Thymus (tissue), 11 donors: ENCODE data around the gene GAS2L1. TPM values are rescaled to one million over a fixed set of nuclear protein-coding genes. Genes with fewer than 3 reads are reported as not detected.
"Not testable (repeated sequence)": the region's sequence is repeated elsewhere in the genome, so short reads cannot be mapped to it uniquely, and the experiment has no call there.

Experiments used
- DNase-seq, 9 donors: peaks; one replicate each; pipeline ENCODE4 v3.0.0-alpha.2; 2013; ENCODE audit warnings: low spot score in 9 of 9, low read depth in 6 of 9, missing footprints in 1 of 9
- H3K27ac ChIP-seq, 2 donors: one replicate each; pipeline ENCODE4 v1.5.1; 2013; ENCODE audit warnings: control low read depth in 1 of 2, low read depth in 1 of 2, low read length in 1 of 2, mild to moderate bottlenecking in 1 of 2, moderate library complexity in 1 of 2
- H3K27me3 ChIP-seq, 2 donors: one replicate each; pipeline ENCODE4 v1.5.1; 2013; ENCODE audit warnings: low read length in 1 of 2; ENCODE audit not compliant: control insufficient read depth in 2 of 2, insufficient read depth in 1 of 2
- H3K36me3 ChIP-seq, 2 donors: one replicate each; pipeline ENCODE4 v1.5.1; 2013; ENCODE audit warnings: low read length in 1 of 2, mild to moderate bottlenecking in 1 of 2, moderate library complexity in 1 of 2; ENCODE audit not compliant: control insufficient read depth in 2 of 2, insufficient read depth in 2 of 2
- H3K4me1 ChIP-seq, 2 donors: one replicate each; pipeline ENCODE4 v1.5.1; 2013; ENCODE audit warnings: low read length in 2 of 2; ENCODE audit not compliant: control insufficient read depth in 2 of 2, insufficient read depth in 2 of 2
- H3K4me3 ChIP-seq, 2 donors: one replicate each; pipeline ENCODE4 v1.5.1; 2013; ENCODE audit warnings: low read length in 2 of 2, control low read depth in 1 of 2, mild to moderate bottlenecking in 1 of 2
- H3K9me3 ChIP-seq, 2 donors: one replicate each; pipeline ENCODE4 v1.5.1; 2013; ENCODE audit warnings: low read length in 1 of 2, mild to moderate bottlenecking in 1 of 2; ENCODE audit not compliant: control insufficient read depth in 2 of 2, insufficient read depth in 1 of 2
- WGBS: extraction: QIAGEN DNeasy Blood & Tissue Kit; methylation state at CpG from one replicate; pipeline ENCODE4 v1.1.7; 2013; 5-methylcytosine and 5-hydroxymethylcytosine counted together
- polyA plus RNA-seq: library from polyadenylated mRNA; stranded (reverse); fragments of 200-250 nt; gene quantifications from one replicate; pipeline ENCODE4 v1.2.3, GENCODE V29; 2013
- total RNA-seq: library from RNA; stranded (reverse); fragments of 120-200 nt; gene quantifications from one replicate; pipeline ENCODE4 v1.2.4, GENCODE V29; 2013
- donor health status: healthy.

Gene GAS2L1
- total and polyA plus RNA-seq, 2 donors, result 0.80 to 6.0 TPM

- DNase-seq, result no peak
- H3K4me3 ChIP-seq, result no peak overlapping the region
- no peak overlapping the region for H3K27ac ChIP-seq
- H3K27me3 ChIP-seq, result no peaks in the 10 kb centered on the region
- H3K36me3 ChIP-seq, result peaks cover 79 to 92% of the 10 kb centered on the region in 2 donors
- no peaks in the 10 kb centered on the region for H3K4me1 ChIP-seq
- H3K9me3 ChIP-seq, result no peaks in the 10 kb centered on the region
- 95% methylated on average over 2 of the region's 2 CpGs for WGBS
Measured at GRCh38 chr22:29341849-29342127, 35.3 kb downstream of the GAS2L1 start.

DNA sequence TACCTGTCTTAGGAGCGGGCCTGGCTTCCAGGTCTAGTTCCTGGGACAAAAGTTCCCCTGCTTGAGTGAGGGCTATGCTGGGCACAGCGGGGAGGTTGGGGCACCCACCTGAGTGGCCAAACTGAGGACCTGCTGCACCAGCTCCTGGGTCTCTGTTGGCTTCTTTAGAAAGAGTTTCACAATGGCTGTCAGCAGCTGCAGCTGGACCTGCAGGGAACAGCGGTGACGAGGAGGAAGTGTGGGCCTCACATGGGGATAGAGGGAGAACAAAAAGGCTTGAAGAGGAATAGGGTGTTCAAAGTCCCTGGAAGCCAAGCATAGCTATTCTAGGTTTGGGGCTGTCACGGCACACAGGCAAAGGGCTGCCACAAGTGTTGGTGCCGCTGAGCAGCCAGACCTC is 35.7 kb downstream of the GAS2L1 start:
- no peak overlapping the region for H3K27ac ChIP-seq

GRCh38 chr22:29342577-29343312 is 36.3 kb downstream of the GAS2L1 start:
- Histone ChIP-seq H3K4me3 (no peak overlapping the region), H3K36me3 (peaks cover 79 to 92% of the 10 kb centered on the region in 2 donors), H3K27me3 (no peaks in the 10 kb centered on the region), H3K27ac (no peak overlapping the region), H3K4me1 (no peaks in the 10 kb centered on the region), H3K9me3 (no peaks in the 10 kb centered on the region)
- 95% methylated on average over 10 of the region's 10 CpGs for WGBS
- DNase-seq, result no peak

More for the DNA sequence above, 35.7 kb downstream of the GAS2L1 start:
- 94% methylated on average over 6 of the region's 6 CpGs for WGBS
- H3K4me3 ChIP-seq, result no peak overlapping the region
- H3K27me3 ChIP-seq, result no peaks in the 10 kb centered on the region
- no peaks in the 10 kb centered on the region for H3K9me3 ChIP-seq
- no peak for DNase-seq
- peaks cover 79 to 92% of the 10 kb centered on the region in 2 donors for H3K36me3 ChIP-seq
- no peaks in the 10 kb centered on the region for H3K4me1 ChIP-seq

DNA sequence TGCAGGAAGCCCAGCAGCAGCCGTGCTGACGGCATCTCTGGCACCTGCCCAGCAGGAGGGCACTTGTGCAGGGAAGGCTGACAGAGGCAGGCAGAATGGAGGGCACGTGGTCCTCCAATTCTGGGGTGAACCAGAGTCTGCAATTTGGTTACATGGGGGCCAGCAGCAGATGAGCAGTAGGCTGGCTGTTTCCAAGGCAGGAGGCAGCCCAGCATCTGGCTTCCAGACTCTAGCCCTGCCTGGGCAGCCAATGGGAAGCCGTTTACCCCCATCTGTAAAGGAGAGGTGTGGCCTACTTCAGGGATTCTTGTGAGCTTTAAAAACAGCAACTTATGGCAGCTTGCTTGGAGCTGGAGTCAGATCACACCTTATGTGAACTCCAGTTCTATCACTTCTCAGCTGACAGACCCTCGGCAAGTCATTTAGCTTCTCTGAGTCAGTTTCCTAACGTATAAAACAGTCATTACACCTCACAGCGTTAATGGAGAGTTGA is 36.9 kb downstream of the GAS2L1 start:
- H3K27ac ChIP-seq, result no peak overlapping the region
- no peaks in the 10 kb centered on the region for H3K9me3 ChIP-seq
- no peaks in the 10 kb centered on the region for H3K4me1 ChIP-seq
- 91% methylated on average over 7 of the region's 7 CpGs for WGBS
- peaks cover 79 to 92% of the 10 kb centered on the region in 2 donors for H3K36me3 ChIP-seq
- DNase-seq, result no peak
- no peaks in the 10 kb centered on the region for H3K27me3 ChIP-seq
- no peak overlapping the region for H3K4me3 ChIP-seq

DNA sequence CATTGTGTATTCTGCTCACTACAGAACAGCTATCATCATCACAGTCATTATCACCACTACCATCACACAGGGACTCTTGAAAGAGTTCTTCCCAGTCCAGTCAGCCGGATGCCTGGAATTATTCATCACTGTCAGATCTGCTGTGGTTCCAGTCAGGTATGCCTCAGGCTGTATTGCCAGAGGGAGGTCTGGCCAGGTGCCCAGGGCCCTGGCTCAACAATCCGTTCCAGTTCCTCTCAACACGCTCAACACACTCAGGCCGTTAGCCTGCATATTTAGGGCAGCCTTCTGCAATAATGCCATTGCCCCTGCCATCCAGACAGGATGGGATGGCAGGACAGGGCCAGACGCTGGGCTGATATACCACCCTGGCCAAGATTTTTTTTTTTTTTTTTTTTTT is 37.7 kb downstream of the GAS2L1 start:
- Histone ChIP-seq H3K27me3 (no peaks in the 10 kb centered on the region), H3K36me3 (peaks cover 79 to 91% of the 10 kb centered on the region in 2 donors), H3K4me3 (no peak overlapping the region), H3K4me1 (no peaks in the 10 kb centered on the region), H3K9me3 (no peaks in the 10 kb centered on the region), H3K27ac (no peak overlapping the region)
- DNase-seq, result peak in 2 of 9 donors; percentile 8 to 22
- 96% methylated on average over 5 of the region's 5 CpGs for WGBS

DNA sequence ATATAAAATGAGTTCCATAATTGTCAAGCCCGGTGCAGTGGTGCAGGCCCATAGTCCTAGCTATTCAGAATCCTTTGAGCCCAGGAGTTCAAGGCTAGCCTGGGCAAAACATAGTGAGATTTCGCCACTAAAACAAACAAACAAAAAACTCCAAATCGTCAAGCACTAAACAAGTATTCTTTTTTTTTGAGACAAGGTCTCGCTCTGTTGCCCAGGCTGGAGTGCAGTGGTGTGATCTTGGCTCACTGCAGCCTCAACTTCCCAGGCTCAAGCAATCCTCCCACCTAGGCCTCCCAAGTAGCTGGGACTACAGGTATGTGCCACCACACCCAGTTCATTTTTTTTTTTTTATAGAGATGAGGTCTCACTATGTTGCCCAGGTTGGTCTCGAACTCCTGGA is 38.4 kb downstream of the GAS2L1 start:
- WGBS, result 91% methylated on average over 5 of the region's 5 CpGs
- H3K4me1 ChIP-seq, H3K27ac ChIP-seq, H3K4me3 ChIP-seq, H3K27me3 ChIP-seq, H3K9me3 ChIP-seq, DNase-seq: not testable (repeated sequence)
- H3K36me3 ChIP-seq, result peaks cover 76 to 91% of the 10 kb centered on the region in 2 donors

DNA sequence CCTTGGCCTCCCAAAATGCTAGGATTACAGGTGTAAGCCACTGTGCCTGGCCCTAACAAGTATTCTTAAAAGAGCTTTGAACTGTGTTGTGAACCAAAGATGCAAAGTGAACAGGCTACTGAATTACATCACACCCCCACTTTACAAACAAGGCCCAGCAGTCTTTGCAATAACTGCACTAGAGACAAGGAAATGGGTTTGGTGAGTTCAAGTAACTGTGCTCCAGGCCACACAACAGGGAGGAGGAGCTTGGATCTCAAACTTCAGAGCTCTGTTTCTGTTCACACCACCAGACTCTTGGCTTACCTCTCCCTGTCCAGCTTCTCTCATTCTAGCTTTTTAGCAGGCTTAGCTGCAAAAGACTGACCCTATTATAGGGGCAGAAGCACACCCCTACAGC is 39.5 kb downstream of the GAS2L1 start:
- Histone ChIP-seq H3K9me3 (no peaks in the 10 kb centered on the region), H3K4me1 (no peaks in the 10 kb centered on the region), H3K36me3 (peaks cover 76 to 91% of the 10 kb centered on the region in 2 donors), H3K27ac (no peak overlapping the region), H3K27me3 (no peaks in the 10 kb centered on the region), H3K4me3 (no peak overlapping the region)
- no peak for DNase-seq

- Histone ChIP-seq H3K4me1 (no peaks in the 10 kb centered on the region), H3K36me3 (peaks cover 76 to 91% of the 10 kb centered on the region in 2 donors), H3K27me3 (no peaks in the 10 kb centered on the region), H3K4me3 (no peak overlapping the region), H3K9me3 (no peaks in the 10 kb centered on the region), H3K27ac (no peak overlapping the region)
- no peak for DNase-seq
- 95% methylated on average over 4 of the region's 4 CpGs for WGBS
Measured at GRCh38 chr22:29346659-29347058, 40.2 kb downstream of the GAS2L1 start.

DNA sequence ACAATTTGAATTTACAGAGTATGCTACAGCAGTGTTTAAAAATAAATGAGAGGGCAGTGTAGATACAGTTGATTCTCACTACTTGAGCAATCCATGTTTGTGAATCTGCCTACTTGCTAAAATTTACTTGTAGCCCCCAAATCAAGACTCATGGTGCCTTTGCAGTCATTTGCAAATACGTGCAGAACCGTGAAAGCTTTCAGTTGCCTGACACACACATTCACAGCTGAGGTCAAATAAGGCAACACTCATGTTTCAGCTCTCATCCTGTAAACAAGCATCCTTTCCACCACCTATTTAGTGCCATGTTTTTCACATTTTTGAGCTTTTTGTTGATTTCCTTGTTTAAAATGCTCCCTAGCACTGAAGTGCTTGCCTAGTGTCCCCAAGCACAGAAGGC is 41.6 kb downstream of the GAS2L1 start:
- Histone ChIP-seq H3K36me3 (peaks cover 76 to 91% of the 10 kb centered on the region in 2 donors), H3K27me3 (no peaks in the 10 kb centered on the region), H3K27ac (no peak overlapping the region), H3K4me1 (no peaks in the 10 kb centered on the region), H3K4me3 (no peak overlapping the region), H3K9me3 (no peaks in the 10 kb centered on the region)
- 93% methylated on average over 2 of the region's 2 CpGs for WGBS
- DNase-seq, result no peak
